Epithelial cell of proximal tubule (primary cell): Measurements from ENCODE around the gene DDA1. TPM values are rescaled to one million over a fixed set of nuclear protein-coding genes. Genes with fewer than 3 reads are reported as not detected.

Source experiments
- DNase-seq: peaks from one replicate; pipeline ENCODE4 v3.0.0-alpha.2; 2011; ENCODE audit warnings: low read depth
- H3K4me3 ChIP-seq: 2 replicates; pipeline ENCODE4 v1.5.1; 2011; ENCODE audit warnings: low read depth, mild to moderate bottlenecking, low read length
- CTCF ChIP-seq: conservative IDR thresholded peaks from 2 replicates; pipeline ENCODE4 v1.5.1; 2012; ENCODE audit warnings: low read depth, mild to moderate bottlenecking, low read length
- total RNA-seq: library from RNA; depleted of rRNA; stranded (reverse); fragments of >200 nt; gene quantifications from 2 replicates; pipeline ENCODE4 v1.2.3, GENCODE V29; 2015

DDA1 gene
- total RNA-seq, 1 donor from 2014 or later: 35.6 TPM

- H3K4me3 ChIP-seq: peak within 1 kb of the TSS; percentile 79
- TF ChIP-seq CTCF: peak; percentile 75
- DNase-seq: peak; percentile 92
Observed at GRCh38 chr19:17305517-17306284, 3.7 kb upstream of the DDA1 start, which contains the start of gene MRPL34. Gene MRPL34 (plus strand): TSS chr19:17305872. CDS start chr19:17305893, 21 bp downstream.

- DNase-seq: no peak
- TF ChIP-seq CTCF: no peak
- H3K4me3 ChIP-seq: peak overlapping the region; percentile 79
Observed at GRCh38 chr19:17306285-17306714, 3.1 kb upstream of the DDA1 start.

GRCh38 chr19:17307876-17308377 lies 1.4 kb upstream of the DDA1 start:
- no peak for DNase-seq
- TF ChIP-seq CTCF: no peak
- H3K4me3 ChIP-seq: no peak overlapping the region

GRCh38 chr19:17309965-17310461 lies 650 bp downstream of the DDA1 start:
- no peak for DNase-seq
- peak overlapping the region; percentile 99 for H3K4me3 ChIP-seq
- no peak for TF ChIP-seq CTCF

GRCh38 chr19:17311455-17312188 lies 2.3 kb downstream of the DDA1 start:
- peak; percentile 73 for DNase-seq
- H3K4me3 ChIP-seq: peak overlapping the region; percentile 37
- no peak for TF ChIP-seq CTCF

GRCh38 chr19:17312189-17313113 lies 3.1 kb downstream of the DDA1 start:
- no peak for TF ChIP-seq CTCF
- no peak for DNase-seq
- peak overlapping the region; percentile 37 for H3K4me3 ChIP-seq
